IMR-90 (cell line): ENCODE measurements around the gene MGST2. TPM values are rescaled to one million over a fixed set of nuclear protein-coding genes. Genes with fewer than 3 reads are reported as not detected.

ENCODE experiments used
- ATAC-seq: fragments of 200-7000 bp; cut with Tn5 transposase; 2 replicates; pipeline ENCODE4 v1.9.1; 2020; ENCODE audit warnings: low read depth, mild to moderate bottlenecking, moderate library complexity
- BruUV-seq: library from RNA; stranded (reverse); fragments of 400-500 nt; replicated peaks from 2 replicates; lab custom pipeline; 2021; lab: Mats Ljungman, UMichigan
- CTCF ChIA-PET: fragments of 300-600 bp; formaldehyde crosslinking; extraction: SDS; loops from one replicate; lab custom pipeline; 2021; ENCODE audit warnings: antibody characterized with exemption; lab: Yijun Ruan, JAX
- POLR2A ChIA-PET: fragments of 300-600 bp; sonication (Branson Sonifier 250); formaldehyde crosslinking; loops from one replicate; lab custom pipeline; 2022; ENCODE audit warnings: antibody characterized with exemption; ENCODE audit not compliant: unreplicated experiment; lab: Charles Lee
- DNase-seq: peaks from one replicate; pipeline ENCODE4 v3.0.0; 2013
- H2AFZ ChIP-seq: replicated peaks from 2 replicates; pipeline ENCODE3; 2013; ENCODE audit warnings: low read length, mild to moderate bottlenecking; ENCODE audit not compliant: poor library complexity
- H2AK5ac ChIP-seq: 2 replicates; pipeline ENCODE4 v1.6.1; 2013; ENCODE audit warnings: low read depth, low read length, inconsistent platforms
- H2AK9ac ChIP-seq: replicated peaks from 2 replicates; pipeline ENCODE3; 2013; ENCODE audit warnings: mild to moderate bottlenecking, low read depth, low read length, moderate library complexity; ENCODE audit not compliant: poor library complexity
- H2BK120ac ChIP-seq: 2 replicates; pipeline ENCODE4 v1.6.1; 2013; ENCODE audit warnings: low read depth, low read length, inconsistent platforms
- H2BK15ac ChIP-seq: 3 replicates; pipeline ENCODE4 v1.6.1; 2013; ENCODE audit warnings: low read depth, low read length, inconsistent platforms
- H2BK20ac ChIP-seq: 2 replicates; pipeline ENCODE4 v1.6.1; 2013; ENCODE audit warnings: low read depth, mild to moderate bottlenecking, inconsistent platforms, low read length, moderate library complexity
- H2BK5ac ChIP-seq: 2 replicates; pipeline ENCODE4 v1.6.1; 2013; ENCODE audit warnings: mild to moderate bottlenecking, low read depth, low read length, inconsistent platforms; ENCODE audit not compliant: poor library complexity, severe bottlenecking
- H3K14ac ChIP-seq: replicated peaks from 2 replicates; pipeline ENCODE4 v1.6.1; 2013; ENCODE audit warnings: low read depth, low read length, inconsistent platforms
- H3K18ac ChIP-seq: 2 replicates; pipeline ENCODE4 v1.6.1; 2013; ENCODE audit warnings: low read depth, low read length, control low read depth
- H3K23ac ChIP-seq: 2 replicates; pipeline ENCODE4 v1.6.1; 2013; ENCODE audit warnings: low read depth, low read length, inconsistent platforms
- H3K27ac ChIP-seq: 2 replicates; pipeline ENCODE4 v1.5.1; 2013; ENCODE audit warnings: mild to moderate bottlenecking, control low read depth, low read length; ENCODE audit not compliant: insufficient read depth
- H3K27me3 ChIP-seq: 2 replicates; pipeline ENCODE4 v1.6.1; 2013; ENCODE audit warnings: low read length; ENCODE audit not compliant: control insufficient read depth, insufficient read depth
- H3K36me3 ChIP-seq: 2 replicates; pipeline ENCODE4 v1.6.1; 2013; ENCODE audit warnings: low read length, mixed read lengths; ENCODE audit not compliant: control insufficient read depth, insufficient read depth
- H3K4ac ChIP-seq: 2 replicates; pipeline ENCODE4 v1.6.1; 2013; ENCODE audit warnings: low read depth, low read length, inconsistent platforms
- H3K4me1 ChIP-seq: 2 replicates; pipeline ENCODE4 v1.6.1; 2013; ENCODE audit warnings: low read length, mixed read lengths; ENCODE audit not compliant: control insufficient read depth, insufficient read depth
- H3K4me2 ChIP-seq: 2 replicates; pipeline ENCODE4 v1.6.1; 2013; ENCODE audit warnings: low read depth, mild to moderate bottlenecking, control low read depth, low read length, moderate library complexity
- H3K4me3 ChIP-seq: 2 replicates; pipeline ENCODE4 v1.5.1; 2013; ENCODE audit warnings: low read depth, mild to moderate bottlenecking, control low read depth, low read length, moderate library complexity; ENCODE audit not compliant: insufficient read depth
- H3K56ac ChIP-seq: 2 replicates; pipeline ENCODE4 v1.6.1; 2013; ENCODE audit warnings: low read length, inconsistent platforms; ENCODE audit not compliant: insufficient read depth; ENCODE audit errors: extremely low read depth
- H3K79me1 ChIP-seq, 2 experiments: 2 replicates each; pipeline ENCODE4 v1.6.1; 2013; ENCODE audit warnings: low read length in 2 of 2, inconsistent platforms in 1 of 2, low read depth in 1 of 2
- H3K9ac ChIP-seq: 2 replicates; pipeline ENCODE4 v1.6.1; 2013; ENCODE audit warnings: low read depth, low read length, control low read depth
- H3K9me1 ChIP-seq: 2 replicates; pipeline ENCODE4 v1.6.1; 2013; ENCODE audit warnings: low read length, inconsistent platforms; ENCODE audit not compliant: insufficient read depth
- H3K9me3 ChIP-seq: 2 replicates; pipeline ENCODE4 v1.6.1; 2013; ENCODE audit warnings: low read length; ENCODE audit not compliant: control insufficient read depth, insufficient read depth
- H4K20me1 ChIP-seq: 2 replicates; pipeline ENCODE4 v1.6.1; 2013; ENCODE audit warnings: low read length, inconsistent platforms; ENCODE audit not compliant: insufficient read depth
- H4K5ac ChIP-seq: 2 replicates; pipeline ENCODE4 v1.6.1; 2013; ENCODE audit warnings: mild to moderate bottlenecking, low read depth, low read length, control low read depth
- H4K8ac ChIP-seq, 2 experiments: 2 replicates each; pipeline ENCODE4 v1.6.1; 2013; ENCODE audit warnings: low read depth in 2 of 2, low read length in 2 of 2, control low read depth in 1 of 2, inconsistent platforms in 1 of 2
- H4K91ac ChIP-seq: 2 replicates; pipeline ENCODE4 v1.6.1; 2013; ENCODE audit warnings: low read depth, low read length, inconsistent platforms; ENCODE audit not compliant: insufficient read depth
- BHLHE40 ChIP-seq: fragments of 150-350 bp; IDR thresholded peaks from 2 replicates; pipeline ENCODE4 v1.6.1; 2016; ENCODE audit warnings: mild to moderate bottlenecking, low read depth, low read length
- CEBPB ChIP-seq: IDR thresholded peaks from 2 replicates; pipeline ENCODE4 v1.6.1; 2012; ENCODE audit warnings: low read depth, low read length, improper control_type of control experiment
- CHD1 ChIP-seq: IDR thresholded peaks from 2 replicates; pipeline ENCODE4 v1.6.1; 2012; ENCODE audit warnings: low read depth, low read length, improper control_type of control experiment
- CTCF ChIP-seq: conservative IDR thresholded peaks from 2 replicates; pipeline ENCODE4 v1.5.1; 2012; ENCODE audit warnings: mild to moderate bottlenecking, low read depth, low read length, improper control_type of control experiment
- ELK1 ChIP-seq: fragments of 150-350 bp; IDR thresholded peaks from 2 replicates; pipeline ENCODE4 v1.6.1; 2016; ENCODE audit warnings: low read depth, mild to moderate bottlenecking, low read length, moderate library complexity, borderline replicate concordance
- NFE2L2 ChIP-seq: fragments of 150-350 bp; IDR thresholded peaks from 2 replicates; pipeline ENCODE4 v1.6.1; 2016; ENCODE audit warnings: low read depth, mild to moderate bottlenecking, low read length
- RAD21 ChIP-seq: IDR thresholded peaks from 2 replicates; pipeline ENCODE4 v1.6.1; 2012; ENCODE audit warnings: low read length, improper control_type of control experiment
- RCOR1 ChIP-seq: IDR thresholded peaks from 2 replicates; pipeline ENCODE4 v1.6.1; 2012; ENCODE audit warnings: mild to moderate bottlenecking, low read length, improper control_type of control experiment; ENCODE audit not compliant: insufficient replicate concordance
- RFX5 ChIP-seq: IDR thresholded peaks from 2 replicates; pipeline ENCODE4 v1.8.0; 2012; ENCODE audit warnings: low read depth, mild to moderate bottlenecking, low read length, moderate library complexity
- SMC3 ChIP-seq: fragments of 150-350 bp; IDR thresholded peaks from 2 replicates; pipeline ENCODE4 v1.6.1; 2016; ENCODE audit warnings: low read depth, mild to moderate bottlenecking, antibody characterized with exemption, low read length, moderate library complexity
- WGBS, 2 experiments: methylation state at CpG; one replicate each; pipeline versions ENCODE4 v1.1.5 to v1.1.7; 2013; ENCODE audit warnings: missing lambda C conversion rate in 2 of 2; ENCODE audit not compliant: insufficient read length in 1 of 2; ENCODE audit errors: extremely low coverage in 2 of 2; 5-methylcytosine and 5-hydroxymethylcytosine counted together
- dilution Hi-C: fragments of 300-500 bp; cut with HindIII; formaldehyde crosslinking; loops from one replicate; pipeline ENCODE4 v1.14.3; 2018; ENCODE audit warnings: low sequenced_read_pairs; ENCODE audit not compliant: unreplicated experiment
- in situ Hi-C: fragments of 300-500 bp; cut with MboI; formaldehyde crosslinking; loops from 3 replicates; pipeline ENCODE4 v1.14.3; 2019; ENCODE audit warnings: low sequenced_read_pairs, inconsistent platforms, mixed read lengths
- intact Hi-C: fragments of 100-400 bp; cut with micrococcal nuclease; formaldehyde crosslinking; loops from 2 replicates; pipeline ENCODE4 v1.10.0; 2022
- polyA plus RNA-seq, 3 experiments: library from polyadenylated mRNA; depleted of rRNA; stranded (reverse); fragments of >200 nt; gene quantifications; 2 replicates each; pipeline ENCODE4 v1.2.3, GENCODE V29; 2012; ENCODE audit warnings: low replicate concordance in 1 of 3
- total RNA-seq: library from RNA; depleted of rRNA; stranded (reverse); fragments of >200 nt; gene quantifications from 2 replicates; pipeline ENCODE4 v1.2.3, GENCODE V29; 2012

MGST2 gene
- total and polyA plus RNA-seq, 2 of the 4 experiments (the other 2 are of a cell fraction): 4.8 to 10.5 TPM

- ATAC-seq: no peak
- Histone ChIP-seq H3K79me1 (no peaks in the 10 kb centered on the region), H3K9me1 (no peaks in the 10 kb centered on the region), H3K27me3 (no peaks in the 10 kb centered on the region), H2BK20ac (no peak overlapping the region), H2AK5ac (no peak overlapping the region), H3K36me3 (peaks cover 2% of the 10 kb centered on the region), H3K4me3 (no peak overlapping the region), H3K4me2 (no peak overlapping the region), H3K9me3 (no peaks in the 10 kb centered on the region; the same call in 1 of the 2 replicates), H2BK120ac (no peak overlapping the region), H2BK5ac (no peak overlapping the region), H4K20me1 (no peaks in the 10 kb centered on the region), H2AK9ac (no peak overlapping the region), H3K56ac (no peak overlapping the region), H4K91ac (no peak overlapping the region), H3K9ac (no peak overlapping the region), H3K23ac (no peak overlapping the region), H3K14ac (no peak overlapping the region), H2BK15ac (no peak overlapping the region), H3K4ac (no peak overlapping the region), H4K5ac (no peak overlapping the region), H3K27ac (no peak overlapping the region), H4K8ac (no peak overlapping the region), H2AFZ (no peak overlapping the region), H3K18ac (no peak overlapping the region), H3K4me1 (no peaks in the 10 kb centered on the region)
- dilution Hi-C loops (no loop called here), intact Hi-C loops (no loop called here), in situ Hi-C loops (no loop called here)
- ChIA-PET POLR2A (no interaction called here), CTCF (no interaction called here)
- BruUV-seq: no TSS peak
- DNase-seq: no peak
- no peak for TF ChIP-seq ELK1
- no peak for TF ChIP-seq NFE2L2
- no peak for TF ChIP-seq CTCF
- TF ChIP-seq BHLHE40: no peak
- TF ChIP-seq RFX5: no peak
- no peak for TF ChIP-seq CEBPB
- TF ChIP-seq SMC3: no peak
- no peak for TF ChIP-seq RAD21
- no peak for TF ChIP-seq CHD1
- no peak for TF ChIP-seq RCOR1
- 40% methylated on average over 1 of the region's 5 CpGs; no CpG with 5 or more reads in 1 of the 2 experiments for WGBS, 2 experiments
Observed at GRCh38 chr4:139700568-139700967, 34.9 kb downstream of the MGST2 start.
